ENCODE results near the gene CAPN3.

CAPN3 gene

GRCh38 chr15:42375941-42376340 is 16.6 kb downstream of the CAPN3 start:
- Histone ChIP-seq H3K27ac (ENCODE audit: low read depth, low read length) (no peak overlapping the region), H3K9ac (ENCODE audit: low read length) (no peak overlapping the region), H3K4me3 (ENCODE audit: low read length) (no peak overlapping the region), H3K4me1 (ENCODE audit: control insufficient read depth, insufficient read depth, low read length) (no peaks in the 10 kb centered on the region), H3K36me3 (ENCODE audit: control insufficient read depth, insufficient read depth, low read length) (no peaks in the 10 kb centered on the region), H3K27me3 (ENCODE audit: control insufficient read depth, insufficient read depth, low read length) (no peaks in the 10 kb centered on the region)

GRCh38 chr15:42378011-42378410 is 18.7 kb downstream of the CAPN3 start:
- Histone ChIP-seq H3K4me1 (ENCODE audit: control insufficient read depth, insufficient read depth, low read length) (no peaks in the 10 kb centered on the region), H3K9ac (ENCODE audit: low read length) (no peak overlapping the region), H3K4me3 (ENCODE audit: low read length) (no peak overlapping the region)

GRCh38 chr15:42384597-42384996 is 25.3 kb downstream of the CAPN3 start:
- Histone ChIP-seq H3K4me1 (ENCODE audit: control insufficient read depth, insufficient read depth, low read length) (no peaks in the 10 kb centered on the region), H3K4me3 (ENCODE audit: low read length) (no peak overlapping the region), H3K9ac (ENCODE audit: low read length) (no peak overlapping the region), H3K27ac (ENCODE audit: low read depth, low read length) (no peak overlapping the region), H3K27me3 (ENCODE audit: control insufficient read depth, insufficient read depth, low read length) (no peaks in the 10 kb centered on the region), H3K36me3 (ENCODE audit: control insufficient read depth, insufficient read depth, low read length) (no peaks in the 10 kb centered on the region)

More at GRCh38 chr15:42378011-42378410, 18.7 kb downstream of the CAPN3 start:
- Histone ChIP-seq H3K36me3 (ENCODE audit: control insufficient read depth, insufficient read depth, low read length) (no peaks in the 10 kb centered on the region), H3K27me3 (ENCODE audit: control insufficient read depth, insufficient read depth, low read length) (no peaks in the 10 kb centered on the region), H3K27ac (ENCODE audit: low read depth, low read length) (no peak overlapping the region)

- H3K27ac ChIP-seq (ENCODE audit: low read depth, low read length) = no peak overlapping the region
- no peak overlapping the region for H3K4me3 ChIP-seq (ENCODE audit: low read length)
- no peaks in the 10 kb centered on the region for H3K4me1 ChIP-seq (ENCODE audit: control insufficient read depth, insufficient read depth, low read length)
- no peaks in the 10 kb centered on the region for H3K27me3 ChIP-seq (ENCODE audit: control insufficient read depth, insufficient read depth, low read length)
- no peak overlapping the region for H3K9ac ChIP-seq (ENCODE audit: low read length)
- no peaks in the 10 kb centered on the region for H3K36me3 ChIP-seq (ENCODE audit: control insufficient read depth, insufficient read depth, low read length)
Measured at GRCh38 chr15:42385206-42385979, 26.1 kb downstream of the CAPN3 start.

GRCh38 chr15:42385980-42386700 is 26.8 kb downstream of the CAPN3 start:
- no peak overlapping the region for H3K4me3 ChIP-seq (ENCODE audit: low read length)
- no peaks in the 10 kb centered on the region for H3K4me1 ChIP-seq (ENCODE audit: control insufficient read depth, insufficient read depth, low read length)
- no peaks in the 10 kb centered on the region for H3K36me3 ChIP-seq (ENCODE audit: control insufficient read depth, insufficient read depth, low read length)
- no peak overlapping the region for H3K27ac ChIP-seq (ENCODE audit: low read depth, low read length)
- H3K27me3 ChIP-seq (ENCODE audit: control insufficient read depth, insufficient read depth, low read length) = no peaks in the 10 kb centered on the region
- no peak overlapping the region for H3K9ac ChIP-seq (ENCODE audit: low read length)

GRCh38 chr15:42387603-42388002 is 28.3 kb downstream of the CAPN3 start:
- Histone ChIP-seq H3K36me3 (ENCODE audit: control insufficient read depth, insufficient read depth, low read length) (no peaks in the 10 kb centered on the region), H3K9ac (ENCODE audit: low read length) (no peak overlapping the region), H3K27me3 (ENCODE audit: control insufficient read depth, insufficient read depth, low read length) (no peaks in the 10 kb centered on the region), H3K4me1 (ENCODE audit: control insufficient read depth, insufficient read depth, low read length) (no peaks in the 10 kb centered on the region), H3K27ac (ENCODE audit: low read depth, low read length) (no peak overlapping the region), H3K4me3 (ENCODE audit: low read length) (no peak overlapping the region)

GRCh38 chr15:42392309-42393024 is 33.2 kb downstream of the CAPN3 start:
- no peaks in the 10 kb centered on the region for H3K27me3 ChIP-seq (ENCODE audit: control insufficient read depth, insufficient read depth, low read length)
- H3K4me1 ChIP-seq (ENCODE audit: control insufficient read depth, insufficient read depth, low read length) = no peaks in the 10 kb centered on the region
- H3K27ac ChIP-seq (ENCODE audit: low read depth, low read length) = no peak overlapping the region
- H3K9ac ChIP-seq (ENCODE audit: low read length) = no peak overlapping the region
- no peaks in the 10 kb centered on the region for H3K36me3 ChIP-seq (ENCODE audit: control insufficient read depth, insufficient read depth, low read length)
- H3K4me3 ChIP-seq (ENCODE audit: low read length) = no peak overlapping the region

- no peak overlapping the region for H3K4me3 ChIP-seq (ENCODE audit: low read length)
- H3K9ac ChIP-seq (ENCODE audit: low read length) = no peak overlapping the region
- H3K27ac ChIP-seq (ENCODE audit: low read depth, low read length) = no peak overlapping the region
- no peaks in the 10 kb centered on the region for H3K4me1 ChIP-seq (ENCODE audit: control insufficient read depth, insufficient read depth, low read length)
- no peaks in the 10 kb centered on the region for H3K27me3 ChIP-seq (ENCODE audit: control insufficient read depth, insufficient read depth, low read length)
- H3K36me3 ChIP-seq (ENCODE audit: control insufficient read depth, insufficient read depth, low read length) = no peaks in the 10 kb centered on the region
Measured at GRCh38 chr15:42394106-42394505, 34.8 kb downstream of the CAPN3 start.

- Histone ChIP-seq H3K27me3 (ENCODE audit: control insufficient read depth, insufficient read depth, low read length) (no peaks in the 10 kb centered on the region), H3K9ac (ENCODE audit: low read length) (no peak overlapping the region), H3K4me3 (ENCODE audit: low read length) (no peak overlapping the region), H3K27ac (ENCODE audit: low read depth, low read length) (no peak overlapping the region), H3K36me3 (ENCODE audit: control insufficient read depth, insufficient read depth, low read length) (peaks cover 4% of the 10 kb centered on the region), H3K4me1 (ENCODE audit: control insufficient read depth, insufficient read depth, low read length) (no peaks in the 10 kb centered on the region)
Measured at GRCh38 chr15:42395838-42396237, 36.5 kb downstream of the CAPN3 start.

- no peaks in the 10 kb centered on the region for H3K27me3 ChIP-seq (ENCODE audit: control insufficient read depth, insufficient read depth, low read length)
- no peak overlapping the region for H3K27ac ChIP-seq (ENCODE audit: low read depth, low read length)
- H3K36me3 ChIP-seq (ENCODE audit: control insufficient read depth, insufficient read depth, low read length) = peaks cover 10% of the 10 kb centered on the region
- no peak overlapping the region for H3K4me3 ChIP-seq (ENCODE audit: low read length)
- H3K9ac ChIP-seq (ENCODE audit: low read length) = no peak overlapping the region
- H3K4me1 ChIP-seq (ENCODE audit: control insufficient read depth, insufficient read depth, low read length) = no peaks in the 10 kb centered on the region
Measured at GRCh38 chr15:42401544-42402454, 42.5 kb downstream of the CAPN3 start.

- no peak overlapping the region for H3K9ac ChIP-seq (ENCODE audit: low read length)
- H3K27ac ChIP-seq (ENCODE audit: low read depth, low read length) = no peak overlapping the region
Measured at GRCh38 chr15:42402455-42403205, 43.3 kb downstream of the CAPN3 start.

More at GRCh38 chr15:42402455-42403205, 43.3 kb downstream of the CAPN3 start:
- H3K4me1 ChIP-seq (ENCODE audit: control insufficient read depth, insufficient read depth, low read length) = no peaks in the 10 kb centered on the region
- H3K4me3 ChIP-seq (ENCODE audit: low read length) = no peak overlapping the region
- H3K36me3 ChIP-seq (ENCODE audit: control insufficient read depth, insufficient read depth, low read length) = peaks cover 10% of the 10 kb centered on the region
- H3K27me3 ChIP-seq (ENCODE audit: control insufficient read depth, insufficient read depth, low read length) = no peaks in the 10 kb centered on the region

All from rectal smooth muscle tissue (tissue), 1 donor.